Urinary bladder (tissue), 4 donors: ENCODE results near the gene CCDC150. TPM values are rescaled to one million over a fixed set of nuclear protein-coding genes. Genes with fewer than 3 reads are reported as not detected.
"Not testable (repeated sequence)": the region's sequence is repeated elsewhere in the genome, so short reads cannot be mapped to it uniquely, and the experiment has no call there.

ENCODE experiments used
- DNase-seq: peaks from one replicate; pipeline ENCODE4 v3.0.0-alpha.2; 2015; ENCODE audit errors: extremely low spot score
- H3K27ac ChIP-seq: one replicate; pipeline ENCODE4 v1.5.1; 2013; ENCODE audit warnings: low read depth, mild to moderate bottlenecking, moderate library complexity
- H3K36me3 ChIP-seq: one replicate; pipeline ENCODE4 v1.6.1; 2013; ENCODE audit warnings: mild to moderate bottlenecking, moderate library complexity; ENCODE audit not compliant: insufficient read depth
- H3K4me1 ChIP-seq: one replicate; pipeline ENCODE4 v1.6.1; 2013; ENCODE audit warnings: mild to moderate bottlenecking, moderate library complexity; ENCODE audit not compliant: insufficient read depth
- H3K4me3 ChIP-seq: one replicate; pipeline ENCODE4 v1.5.1; 2013; ENCODE audit warnings: low read depth, low read length
- WGBS: extraction: QIAGEN DNeasy Blood & Tissue Kit; methylation state at CpG from one replicate; pipeline ENCODE4 v1.1.7; 2013; 5-methylcytosine and 5-hydroxymethylcytosine counted together
- polyA plus RNA-seq: library from polyadenylated mRNA; stranded (reverse); fragments of 200-250 nt; gene quantifications from one replicate; pipeline ENCODE4 v1.2.3, GENCODE V29; 2013
- total RNA-seq: library from RNA; depleted of rRNA; stranded (reverse); fragments of >200 nt; gene quantifications from one replicate; pipeline ENCODE4 v1.2.3, GENCODE V29; 2014
- donor health status: healthy with polysubstance abuse.
- donor health status: healthy.

The CCDC150 gene
- total and polyA plus RNA-seq, 2 donors = 0.43 to 9.8 TPM

DNA sequence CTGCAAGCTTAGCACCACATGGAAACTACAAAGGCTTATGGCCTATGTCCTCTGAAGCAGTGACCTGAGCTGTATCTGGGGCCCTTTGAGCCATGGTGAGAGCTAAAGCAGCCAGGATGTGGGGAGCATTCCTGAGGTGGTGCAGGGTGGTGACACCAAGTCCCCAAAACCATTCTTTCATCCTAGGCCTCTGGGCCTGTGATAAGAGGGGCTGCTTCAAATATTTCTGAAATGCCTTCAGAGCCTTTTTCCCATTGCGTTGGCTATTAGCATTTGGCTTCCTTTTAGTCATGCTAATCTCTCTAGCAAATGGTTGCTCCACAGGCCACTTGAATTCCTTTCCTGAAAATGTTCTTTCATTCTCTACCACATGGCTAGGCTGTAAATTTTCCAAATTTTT, 13.4 kb downstream of the CCDC150 start:
- WGBS = 100% methylated on average over 1 of the region's 1 CpG
- no peak for DNase-seq

DNA sequence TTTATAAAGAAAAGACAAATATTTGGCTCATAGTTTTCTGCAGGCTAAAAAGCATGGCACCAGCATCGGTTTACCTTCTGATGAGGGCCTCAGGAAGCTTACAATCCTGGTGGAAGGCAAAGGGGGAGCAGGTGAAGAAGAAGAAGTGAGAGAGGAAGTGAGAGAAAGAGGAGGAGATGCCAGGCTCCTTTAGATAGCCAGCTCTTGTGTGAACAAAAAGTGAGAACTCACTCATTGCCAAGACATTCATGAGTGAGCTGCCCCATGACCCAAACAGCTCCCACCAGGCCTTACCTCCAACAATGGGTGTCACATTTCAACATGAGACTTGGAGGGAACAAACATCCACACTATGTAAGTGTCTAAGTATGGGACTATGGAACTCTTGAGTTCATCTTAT, 14.3 kb downstream of the CCDC150 start:
- Histone ChIP-seq H3K4me1 (no peaks in the 10 kb centered on the region), H3K27ac (no peak overlapping the region), H3K36me3 (peaks cover 2% of the 10 kb centered on the region), H3K4me3 (no peak overlapping the region)
- no peak for DNase-seq
- 82% methylated on average over 1 of the region's 1 CpG for WGBS

More for the DNA sequence above, 13.4 kb downstream of the CCDC150 start:
- H3K27ac ChIP-seq = no peak overlapping the region
- no peak overlapping the region for H3K4me3 ChIP-seq
- no peaks in the 10 kb centered on the region for H3K4me1 ChIP-seq
- H3K36me3 ChIP-seq = peaks cover 2% of the 10 kb centered on the region

DNA sequence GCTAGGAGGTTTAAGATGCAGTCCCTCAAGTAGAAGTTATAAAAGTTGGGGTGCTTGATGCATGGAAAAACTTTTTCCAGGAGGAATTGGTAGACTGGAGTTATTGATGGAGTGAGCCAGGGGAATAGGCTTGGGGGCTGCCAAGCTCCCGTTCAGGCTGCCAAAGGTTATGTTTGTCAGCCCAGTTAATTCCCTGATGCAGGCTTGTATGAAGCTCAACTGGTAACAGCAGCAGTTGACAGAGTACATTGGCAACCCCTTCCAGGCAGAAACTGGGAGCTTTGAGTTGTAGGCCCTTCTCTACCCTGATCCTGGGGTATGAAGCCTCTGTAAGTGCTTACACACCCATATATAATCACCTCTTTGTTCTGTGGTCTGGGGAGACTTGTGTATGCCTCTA, 16.2 kb downstream of the CCDC150 start:
- Histone ChIP-seq H3K4me3 (no peak overlapping the region), H3K36me3 (no peaks in the 10 kb centered on the region), H3K4me1 (no peaks in the 10 kb centered on the region), H3K27ac (no peak overlapping the region)
- DNase-seq = no peak
- 62% methylated on average over 1 of the region's 1 CpG for WGBS

DNA sequence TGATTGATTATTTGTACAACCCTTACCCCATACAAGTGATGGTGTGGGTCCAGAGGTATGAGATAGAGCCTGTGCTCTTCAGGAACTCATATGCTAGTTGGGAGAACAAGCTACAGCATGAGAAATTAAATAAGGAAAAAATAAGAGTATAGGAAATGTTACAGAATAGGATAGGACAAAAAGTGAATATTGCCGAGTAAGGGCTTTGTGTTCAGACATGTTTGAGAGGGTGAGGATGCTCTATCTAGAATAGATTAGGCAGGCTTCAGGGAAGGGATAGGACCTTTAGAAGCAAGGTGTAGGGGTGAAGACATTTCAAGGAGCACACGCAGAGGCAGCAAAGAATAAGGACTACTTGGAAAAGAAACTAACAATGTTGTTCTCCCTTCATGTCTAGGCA, 17.8 kb downstream of the CCDC150 start:
- no peaks in the 10 kb centered on the region for H3K4me1 ChIP-seq

DNA sequence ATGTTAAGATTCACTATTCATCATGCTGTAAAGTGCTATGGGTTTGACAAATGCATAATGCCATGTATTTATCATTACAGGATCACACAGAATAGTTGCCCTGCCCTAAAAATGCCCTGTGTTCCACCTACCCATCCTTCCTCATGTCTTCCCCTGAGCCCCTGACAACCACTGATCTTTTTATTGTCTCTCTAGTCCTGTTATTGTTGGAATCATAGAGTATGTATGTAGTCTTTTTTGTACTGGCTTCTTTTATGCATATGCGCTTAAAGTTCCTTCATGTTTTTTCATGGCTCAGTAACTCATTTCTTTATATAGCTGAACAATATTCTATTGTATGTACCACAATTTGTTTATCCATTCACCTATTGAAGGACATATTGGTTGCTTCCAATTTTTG, 20.3 kb downstream of the CCDC150 start:
- 99% methylated on average over 1 of the region's 1 CpG for WGBS
- DNase-seq = no peak
- no peak overlapping the region for H3K27ac ChIP-seq
- no peaks in the 10 kb centered on the region for H3K36me3 ChIP-seq
- H3K4me3 ChIP-seq = no peak overlapping the region
- no peaks in the 10 kb centered on the region for H3K4me1 ChIP-seq

More for the DNA sequence above, 17.8 kb downstream of the CCDC150 start:
- no peak overlapping the region for H3K4me3 ChIP-seq
- DNase-seq = no peak
- 99% methylated on average over 2 of the region's 2 CpGs for WGBS
- no peak overlapping the region for H3K27ac ChIP-seq
- H3K36me3 ChIP-seq = no peaks in the 10 kb centered on the region

DNA sequence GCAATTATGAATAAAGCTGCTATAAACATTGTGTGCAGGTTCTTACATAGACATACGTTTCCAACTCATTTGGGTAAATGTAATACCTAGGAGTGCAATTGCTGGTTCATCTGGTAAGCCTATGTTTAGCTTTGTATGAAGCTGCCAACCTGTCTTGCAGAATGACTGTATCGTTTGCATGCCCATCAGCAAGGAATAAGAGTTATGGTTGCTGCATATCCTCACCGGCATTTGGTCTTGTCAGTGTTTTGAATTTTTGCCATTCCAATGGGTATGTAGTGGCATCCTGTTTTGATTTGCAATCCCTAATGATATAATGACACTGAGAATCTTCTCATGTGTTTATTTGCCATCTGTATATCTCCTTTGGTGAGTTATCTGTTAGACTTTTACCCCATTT, 20.7 kb downstream of the CCDC150 start:
- 73% methylated on average over 3 of the region's 3 CpGs for WGBS
- Histone ChIP-seq H3K4me3 (no peak overlapping the region), H3K4me1 (no peaks in the 10 kb centered on the region), H3K27ac (no peak overlapping the region), H3K36me3 (no peaks in the 10 kb centered on the region)
- no peak for DNase-seq

DNA sequence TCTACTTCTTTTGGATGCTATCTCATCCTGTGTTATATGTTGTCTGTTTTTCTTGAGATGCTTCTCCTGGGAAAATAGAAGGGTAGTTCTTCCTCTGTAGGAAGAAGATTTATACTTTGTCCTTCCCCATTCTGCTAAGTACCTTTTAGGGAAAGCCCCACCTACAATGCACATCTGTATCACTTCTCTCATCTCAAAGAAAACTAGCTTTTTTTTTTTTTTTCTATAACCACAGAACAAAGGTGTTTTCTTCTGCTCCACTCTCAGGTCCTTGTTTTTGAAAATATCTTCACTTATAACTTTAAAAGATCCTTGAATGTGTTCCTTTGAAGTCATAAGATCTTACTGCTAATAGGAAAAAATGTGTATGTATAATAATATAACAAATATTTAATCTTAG, 30.8 kb downstream of the CCDC150 start:
- no peaks in the 10 kb centered on the region for H3K4me1 ChIP-seq
- no peaks in the 10 kb centered on the region for H3K36me3 ChIP-seq
- DNase-seq = no peak
- no peak overlapping the region for H3K4me3 ChIP-seq
- H3K27ac ChIP-seq = no peak overlapping the region

DNA sequence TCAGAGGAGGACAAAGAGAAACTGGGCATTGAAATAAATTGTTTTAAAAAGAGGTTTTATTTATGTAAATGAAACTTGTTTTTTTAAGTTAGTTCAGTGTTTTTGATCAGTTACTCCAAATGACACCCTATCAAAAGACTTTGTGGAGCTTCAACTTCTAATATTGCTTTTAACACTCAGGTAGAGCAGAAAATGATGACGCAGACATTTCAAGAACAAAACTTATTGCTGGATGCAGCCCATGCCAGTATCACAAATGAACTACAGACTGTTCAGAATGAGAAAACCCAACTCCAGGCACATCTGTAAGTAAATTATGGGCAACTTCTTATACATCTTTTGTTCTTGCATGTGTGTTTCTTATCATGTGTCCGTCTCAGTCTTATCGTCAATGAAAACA, 36.4 kb downstream of the CCDC150 start:
- no peak overlapping the region for H3K27ac ChIP-seq
- no peaks in the 10 kb centered on the region for H3K36me3 ChIP-seq
- 79% methylated on average over 3 of the region's 3 CpGs for WGBS
- H3K4me3 ChIP-seq = no peak overlapping the region
- H3K4me1 ChIP-seq = no peaks in the 10 kb centered on the region
- DNase-seq = no peak

DNA sequence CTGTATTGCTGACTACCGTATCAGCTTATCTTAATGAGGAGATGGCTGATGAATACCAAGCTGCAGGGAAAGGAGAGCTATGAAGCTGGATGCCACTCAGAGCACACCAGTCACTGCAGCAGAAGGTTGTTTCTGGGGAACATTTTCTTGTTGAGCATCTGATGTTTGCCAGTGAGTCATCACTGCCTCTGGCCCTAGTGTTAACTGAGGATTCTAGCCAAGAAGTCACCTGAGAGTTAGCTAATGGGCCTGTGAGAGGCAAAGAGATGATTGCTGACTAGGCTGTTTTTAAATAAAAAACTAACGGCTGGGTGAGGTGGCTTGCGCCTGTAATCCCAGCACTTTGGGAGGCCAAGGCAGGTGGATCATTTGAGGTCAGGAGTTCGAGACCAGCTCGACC, 37.9 kb downstream of the CCDC150 start:
- H3K36me3 ChIP-seq = no peaks in the 10 kb centered on the region
- no peak for DNase-seq
- H3K27ac ChIP-seq = no peak overlapping the region
- WGBS = 77% methylated on average over 5 of the region's 5 CpGs
- no peak overlapping the region for H3K4me3 ChIP-seq
- H3K4me1 ChIP-seq = no peaks in the 10 kb centered on the region

DNA sequence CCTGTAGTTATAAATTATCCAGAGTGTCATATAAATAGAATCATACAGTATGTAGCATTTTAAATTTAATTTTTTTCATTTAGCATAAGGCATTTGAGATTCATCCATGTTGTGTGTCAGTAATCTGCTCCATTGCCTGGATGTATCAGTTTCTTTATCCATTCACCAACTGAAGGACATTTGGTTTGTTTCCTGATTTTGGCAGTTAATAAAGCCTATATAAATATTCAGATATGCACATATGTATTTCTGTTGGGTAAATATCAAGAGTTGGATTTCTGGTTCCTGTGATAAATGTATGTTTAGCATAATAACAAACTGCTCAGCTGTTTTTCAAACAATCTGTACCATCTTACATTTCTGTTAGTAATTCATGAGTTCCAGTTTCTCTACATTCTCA, 39.9 kb downstream of the CCDC150 start:
- DNase-seq = no peak

DNA sequence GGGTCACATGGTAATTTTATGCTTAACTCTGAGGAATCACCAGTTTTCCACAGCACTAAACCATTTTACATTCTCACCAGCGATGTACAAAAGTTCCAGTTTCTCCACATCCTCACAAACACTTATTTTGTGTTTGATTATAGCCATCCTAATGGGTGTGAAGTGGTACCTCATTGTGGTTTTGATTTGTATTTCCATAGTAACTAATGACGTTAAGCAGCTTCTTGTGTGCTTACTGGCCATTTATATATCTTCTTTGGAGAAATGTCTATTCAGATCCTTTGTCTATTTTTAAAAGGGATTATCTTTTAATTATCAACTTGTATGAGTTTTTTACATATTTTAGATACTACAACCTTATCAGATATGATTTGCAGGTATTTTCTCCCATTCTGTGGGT, 42.0 kb downstream of the CCDC150 start:
- H3K36me3 ChIP-seq = no peaks in the 10 kb centered on the region
- no peaks in the 10 kb centered on the region for H3K4me1 ChIP-seq
- no peak overlapping the region for H3K27ac ChIP-seq
- WGBS = 95% methylated on average over 2 of the region's 2 CpGs
- no peak overlapping the region for H3K4me3 ChIP-seq
- no peak for DNase-seq

More for the DNA sequence above, 39.9 kb downstream of the CCDC150 start:
- Histone ChIP-seq H3K4me3 (no peak overlapping the region), H3K4me1 (no peaks in the 10 kb centered on the region), H3K36me3 (no peaks in the 10 kb centered on the region), H3K27ac (no peak overlapping the region)

DNA sequence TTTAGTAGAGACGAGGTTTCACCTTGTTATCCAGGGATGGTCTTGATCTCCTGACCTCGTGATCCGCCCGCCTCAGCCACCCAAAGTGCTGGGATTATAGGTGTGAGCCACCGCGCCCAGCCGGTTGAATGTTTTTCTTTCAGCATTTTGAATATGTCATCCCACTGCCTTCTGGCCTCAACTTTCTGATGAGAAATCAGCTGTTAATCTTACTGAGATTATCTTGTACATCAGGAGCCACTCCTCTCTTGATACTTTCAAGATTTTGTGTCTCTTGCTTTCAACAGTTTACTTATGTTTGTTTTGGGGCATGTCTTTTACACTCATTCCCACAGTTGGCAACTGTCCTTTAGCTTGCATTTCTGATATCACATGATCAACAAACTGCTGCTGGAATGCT, 46.3 kb downstream of the CCDC150 start:
- H3K4me3 ChIP-seq = no peak overlapping the region
- H3K36me3 ChIP-seq = no peaks in the 10 kb centered on the region
- 95% methylated on average over 7 of the region's 7 CpGs for WGBS
- no peak for DNase-seq
- no peak overlapping the region for H3K27ac ChIP-seq
- H3K4me1 ChIP-seq = no peaks in the 10 kb centered on the region

DNA sequence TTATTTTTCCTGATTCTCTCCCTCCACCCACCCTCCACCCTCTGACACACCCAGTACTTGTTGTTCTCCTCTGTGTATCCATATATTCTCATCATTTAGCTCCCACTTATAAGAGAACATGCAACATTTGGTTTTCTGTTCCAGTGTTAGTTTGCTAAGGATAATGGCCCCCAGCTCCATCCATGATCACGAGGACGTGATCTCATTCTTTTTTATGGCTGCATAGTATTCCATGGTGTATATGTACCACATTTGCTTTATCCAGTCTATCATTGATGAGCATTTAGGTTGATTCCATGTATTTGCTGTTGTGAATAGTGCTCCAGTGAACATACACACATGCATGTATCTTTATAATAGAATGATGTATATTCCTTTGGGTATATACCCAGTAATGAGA, 47.2 kb downstream of the CCDC150 start:
- WGBS = 98% methylated on average over 2 of the region's 2 CpGs
- H3K4me1 ChIP-seq = not testable (repeated sequence)

DNA sequence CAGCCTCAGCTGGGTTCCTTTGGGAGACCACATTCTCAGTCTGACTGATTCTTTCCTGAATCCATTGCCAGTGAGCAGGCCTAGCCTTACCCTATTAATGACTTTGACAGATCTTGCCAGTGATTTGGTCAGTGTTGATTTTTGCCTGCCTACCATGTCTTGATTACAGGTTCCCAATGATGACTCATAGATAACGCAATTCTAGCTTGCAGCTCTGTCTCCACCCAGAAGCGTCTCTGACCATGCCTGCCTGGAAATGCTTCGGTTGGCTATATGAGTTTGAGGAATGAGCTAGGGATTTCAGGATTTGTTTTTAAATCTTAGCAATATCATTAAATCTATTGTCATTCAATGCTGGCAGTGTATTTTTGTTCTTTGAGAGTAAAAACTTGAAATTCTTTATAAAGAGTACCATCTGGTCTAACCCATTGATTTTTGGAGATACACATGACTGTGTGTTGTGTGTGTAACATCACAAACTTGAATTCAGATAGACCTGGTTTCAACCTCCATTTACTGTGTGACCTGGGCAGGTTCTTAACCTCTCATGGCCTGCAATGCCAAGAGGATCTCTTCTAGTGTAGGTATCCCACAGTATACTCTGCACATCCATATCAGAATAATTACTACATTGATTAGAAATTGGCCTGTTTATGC, 57.0 kb downstream of the CCDC150 start:
- no peaks in the 10 kb centered on the region for H3K36me3 ChIP-seq
- 65% methylated on average over 3 of the region's 3 CpGs for WGBS
- H3K4me3 ChIP-seq = no peak overlapping the region
- H3K4me1 ChIP-seq = no peaks in the 10 kb centered on the region
- H3K27ac ChIP-seq = no peak overlapping the region
- no peak for DNase-seq

More for the DNA sequence above, 47.2 kb downstream of the CCDC150 start:
- not testable (repeated sequence) for H3K27ac ChIP-seq, H3K4me3 ChIP-seq, DNase-seq, H3K36me3 ChIP-seq

DNA sequence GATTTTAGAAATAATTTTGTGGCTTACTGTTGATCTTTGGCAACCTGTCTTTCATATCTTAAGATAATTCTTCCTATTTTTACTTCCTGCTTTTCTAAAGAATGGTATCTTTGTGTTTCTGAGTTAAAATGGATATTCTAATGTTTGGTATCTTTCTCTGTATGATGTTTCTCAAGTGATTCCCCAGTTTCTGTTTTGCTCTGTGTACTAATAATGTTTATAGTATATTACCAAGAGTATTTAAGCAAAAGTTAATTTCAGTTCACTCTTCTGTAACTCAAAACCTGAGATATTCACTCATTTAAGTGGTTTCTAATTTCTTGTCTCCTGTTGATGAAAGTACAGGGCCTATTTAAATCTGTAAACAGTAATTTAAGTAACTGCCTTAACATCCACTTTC, 58.3 kb downstream of the CCDC150 start:
- H3K4me1 ChIP-seq = no peaks in the 10 kb centered on the region
- H3K27ac ChIP-seq = no peak overlapping the region
- no peak overlapping the region for H3K4me3 ChIP-seq
- no peak for DNase-seq
- H3K36me3 ChIP-seq = no peaks in the 10 kb centered on the region
